ENCODE results near the gene PDIA5.

DNA sequence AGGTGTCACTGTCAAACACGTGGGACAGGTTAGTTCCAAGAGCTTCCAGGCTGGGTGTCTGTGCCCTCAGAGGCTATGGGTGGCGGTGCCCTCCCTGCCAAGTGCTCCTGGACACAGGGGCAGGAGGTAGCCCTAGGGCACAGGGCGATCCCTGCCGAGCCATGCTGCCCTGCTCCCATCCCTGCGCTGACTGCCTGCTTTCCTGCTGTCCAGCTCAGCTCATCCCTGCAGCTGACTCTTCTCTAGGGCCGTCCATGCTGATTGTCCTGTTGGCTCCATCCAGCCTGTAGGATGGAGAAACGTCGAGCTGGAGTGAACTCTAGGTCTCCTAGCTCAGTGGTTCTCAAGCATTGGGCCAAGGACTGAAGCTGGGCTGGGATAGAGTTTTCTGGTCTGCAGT, 3.7 kb downstream of the PDIA5 start:
- no peak for TF ChIP-seq POLR2A (IDR thresholded peaks at IDR 0.05)
- TF ChIP-seq, protein P1, sequence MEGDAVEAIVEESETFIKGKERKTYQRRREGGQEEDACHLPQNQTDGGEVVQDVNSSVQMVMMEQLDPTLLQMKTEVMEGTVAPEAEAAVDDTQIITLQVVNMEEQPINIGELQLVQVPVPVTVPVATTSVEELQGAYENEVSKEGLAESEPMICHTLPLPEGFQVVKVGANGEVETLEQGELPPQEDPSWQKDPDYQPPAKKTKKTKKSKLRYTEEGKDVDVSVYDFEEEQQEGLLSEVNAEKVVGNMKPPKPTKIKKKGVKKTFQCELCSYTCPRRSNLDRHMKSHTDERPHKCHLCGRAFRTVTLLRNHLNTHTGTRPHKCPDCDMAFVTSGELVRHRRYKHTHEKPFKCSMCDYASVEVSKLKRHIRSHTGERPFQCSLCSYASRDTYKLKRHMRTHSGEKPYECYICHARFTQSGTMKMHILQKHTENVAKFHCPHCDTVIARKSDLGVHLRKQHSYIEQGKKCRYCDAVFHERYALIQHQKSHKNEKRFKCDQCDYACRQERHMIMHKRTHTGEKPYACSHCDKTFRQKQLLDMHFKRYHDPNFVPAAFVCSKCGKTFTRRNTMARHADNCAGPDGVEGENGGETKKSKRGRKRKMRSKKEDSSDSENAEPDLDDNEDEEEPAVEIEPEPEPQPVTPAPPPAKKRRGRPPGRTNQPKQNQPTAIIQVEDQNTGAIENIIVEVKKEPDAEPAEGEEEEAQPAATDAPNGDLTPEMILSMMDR (IDR thresholded peaks at IDR 0.05) = no peak

Data from esophagus squamous epithelium (tissue), 4 donors.